NCI-H2107 (cell line): ENCODE data around the gene CR1L.
"Not testable (repeated sequence)": the region's sequence is repeated elsewhere in the genome, so short reads cannot be mapped to it uniquely, and the experiment has no call there.

Experiments used
- DNase-seq: peaks from one replicate; lab custom pipeline; 2025; lab: John Stamatoyannopoulos, UW

CR1L gene

GRCh38 chr1:207682872-207683434 lies 38.0 kb downstream of the CR1L start:
- DNase-seq = not testable (repeated sequence)

GRCh38 chr1:207690551-207690950 lies 45.6 kb downstream of the CR1L start:
- not testable (repeated sequence) for DNase-seq

GRCh38 chr1:207691010-207691409 lies 46.1 kb downstream of the CR1L start:
- DNase-seq = no peak

GRCh38 chr1:207691841-207692240 lies 46.9 kb downstream of the CR1L start:
- no peak for DNase-seq

GRCh38 chr1:207692291-207692690 lies 47.4 kb downstream of the CR1L start:
- not testable (repeated sequence) for DNase-seq

- DNase-seq = no peak
These were observed 51.0 kb downstream of the CR1L start for GRCh38 chr1:207695891-207696290.

GRCh38 chr1:207698822-207699483 lies 54.0 kb downstream of the CR1L start:
- peak; percentile 22 for DNase-seq

- DNase-seq = no peak
These were observed 57.4 kb downstream of the CR1L start for GRCh38 chr1:207702317-207702716.

GRCh38 chr1:207703712-207704111 lies 58.8 kb downstream of the CR1L start:
- no peak for DNase-seq

- DNase-seq = not testable (repeated sequence)
These were observed 63.1 kb downstream of the CR1L start for GRCh38 chr1:207708004-207708403.

- DNase-seq = no peak
These were observed 66.4 kb downstream of the CR1L start for GRCh38 chr1:207711285-207711684.

GRCh38 chr1:207712701-207713100 lies 67.8 kb downstream of the CR1L start:
- not testable (repeated sequence) for DNase-seq

- no peak for DNase-seq
These were observed 68.6 kb downstream of the CR1L start for GRCh38 chr1:207713529-207713928.

- no peak for DNase-seq
These were observed 74.3 kb downstream of the CR1L start for GRCh38 chr1:207719234-207719633.

GRCh38 chr1:207728200-207728858 lies 83.4 kb downstream of the CR1L start:
- not testable (repeated sequence) for DNase-seq

GRCh38 chr1:207737503-207738157 lies 92.7 kb downstream of the CR1L start:
- DNase-seq = not testable (repeated sequence)

GRCh38 chr1:207738158-207738659 lies 93.3 kb downstream of the CR1L start:
- DNase-seq = not testable (repeated sequence)

- DNase-seq = no peak
These were observed 95.3 kb downstream of the CR1L start for GRCh38 chr1:207740207-207740606.

GRCh38 chr1:207742850-207743555 lies 98.1 kb downstream of the CR1L start:
- DNase-seq = no peak

- no peak for DNase-seq
These were observed 99.1 kb downstream of the CR1L start for GRCh38 chr1:207744000-207744534.

GRCh38 chr1:207745285-207745684 lies 100.4 kb downstream of the CR1L start:
- DNase-seq = no peak
